IgD-negative memory B cell (primary cell): ENCODE measurements around the gene UBE2R2. TPM values are rescaled to one million over a fixed set of nuclear protein-coding genes. Genes with fewer than 3 reads are reported as not detected.
"Not testable (repeated sequence)": the region's sequence is repeated elsewhere in the genome, so short reads cannot be mapped to it uniquely, and the experiment has no call there.

Source experiments
- H3K27ac Mint-ChIP-seq, 3 donors: one replicate each; pipeline ENCODE4 v1.8.0; 2020 to 2022; ENCODE audit warnings: mild to moderate bottlenecking in 3 of 3, mixed read lengths in 3 of 3, moderate library complexity in 1 of 3
- H3K27me3 Mint-ChIP-seq: one replicate; pipeline ENCODE4 v1.8.0; 2021; ENCODE audit warnings: mixed read lengths
- H3K36me3 Mint-ChIP-seq: one replicate; pipeline ENCODE4 v1.8.0; 2020; ENCODE audit warnings: mild to moderate bottlenecking, mixed read lengths
- H3K4me1 Mint-ChIP-seq, 3 donors: one replicate each; pipeline ENCODE4 v1.8.0; 2020 to 2022; ENCODE audit warnings: mixed read lengths in 3 of 3, mild to moderate bottlenecking in 1 of 3
- H3K4me3 Mint-ChIP-seq, 4 donors: one replicate each; pipeline ENCODE4 v1.8.0; 2020 to 2022; ENCODE audit warnings: mild to moderate bottlenecking in 4 of 4, mixed read lengths in 4 of 4, moderate library complexity in 3 of 4
- H3K9me3 Mint-ChIP-seq, 3 donors: one replicate each; pipeline ENCODE4 v1.8.0; 2020 to 2021; ENCODE audit warnings: mixed read lengths in 3 of 3, mild to moderate bottlenecking in 1 of 3
- polyA plus RNA-seq: library from polyadenylated mRNA; unstranded; fragments of 300-500 nt; fragmentation: Illumina TruSeq; gene quantifications from one replicate; pipeline ENCODE4 v1.2.3, GENCODE V29; 2021

Gene UBE2R2, protein sequence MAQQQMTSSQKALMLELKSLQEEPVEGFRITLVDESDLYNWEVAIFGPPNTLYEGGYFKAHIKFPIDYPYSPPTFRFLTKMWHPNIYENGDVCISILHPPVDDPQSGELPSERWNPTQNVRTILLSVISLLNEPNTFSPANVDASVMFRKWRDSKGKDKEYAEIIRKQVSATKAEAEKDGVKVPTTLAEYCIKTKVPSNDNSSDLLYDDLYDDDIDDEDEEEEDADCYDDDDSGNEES
- 22.6 TPM for polyA plus RNA-seq

DNA sequence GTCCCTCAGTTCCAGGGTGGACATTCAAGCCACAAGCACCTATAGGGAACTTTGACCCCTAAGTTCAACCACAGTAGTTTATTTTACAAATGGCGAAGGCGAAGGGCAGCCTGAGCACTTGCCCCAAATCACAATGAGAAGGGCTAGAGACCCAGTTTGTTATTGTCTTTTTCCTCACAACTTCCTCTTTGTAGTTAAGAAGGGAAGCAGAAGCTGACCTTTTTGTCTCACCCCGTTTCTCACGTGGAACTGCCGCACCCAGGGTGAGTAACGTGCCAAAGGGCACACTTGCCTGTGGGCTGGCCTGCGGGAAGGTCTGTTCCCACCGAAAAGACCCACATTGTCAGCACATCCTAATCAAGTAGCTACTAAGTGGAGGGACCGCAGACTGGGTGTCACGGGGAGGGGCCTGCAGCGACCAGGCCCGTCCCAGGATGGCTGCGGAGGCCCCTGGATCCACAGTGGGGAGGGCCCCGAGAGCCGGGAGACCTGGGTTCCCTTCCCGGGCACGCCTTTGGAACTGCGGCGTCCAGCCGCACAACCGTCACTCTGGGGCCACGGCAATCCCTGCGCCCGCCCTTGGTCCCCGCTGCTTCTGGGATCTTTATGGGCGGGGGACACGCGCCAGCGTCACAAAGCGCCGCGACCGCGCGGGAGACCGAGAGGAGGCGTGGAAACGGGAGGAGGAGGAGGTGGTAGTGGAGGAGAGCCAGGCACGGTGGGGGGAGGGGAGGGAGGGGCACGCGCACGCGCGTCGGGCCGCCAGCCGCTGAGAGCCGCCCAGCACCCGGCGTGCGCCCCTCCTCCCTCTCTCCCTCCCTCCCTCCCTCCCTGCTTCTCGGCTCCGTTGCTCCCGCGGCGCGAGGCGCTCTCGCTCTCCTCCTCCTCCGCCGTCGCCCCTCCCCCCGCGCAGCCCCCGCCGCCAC, at the start of gene UBE2R2:
UBE2R2 (plus strand) TSS at position 834 of the 926 bp plus-strand sequence. CDS start 598 bp downstream, outside the sequence.
- no peaks in the 10 kb centered on the region for H3K9me3 Mint-ChIP-seq
- no peaks in the 10 kb centered on the region for H3K36me3 Mint-ChIP-seq
- H3K27ac Mint-ChIP-seq, result peak within 1 kb of the TSS; percentile 98 to 99 (median 99)
- H3K27me3 Mint-ChIP-seq, result peaks cover 1% of the 10 kb centered on the region
- peak within 1 kb of the TSS; percentile 92 to 97 (median 96) for H3K4me3 Mint-ChIP-seq
- peaks cover 40 to 56% (median 50%) of the 10 kb centered on the region in 3 donors for H3K4me1 Mint-ChIP-seq

- not testable (repeated sequence) for H3K4me1 Mint-ChIP-seq, H3K4me3 Mint-ChIP-seq
- H3K27ac Mint-ChIP-seq, result peak overlapping the region in 1 of 3 donors; percentile 37
These were observed 46.6 kb upstream of the UBE2R2 start for GRCh38 chr9:33770156-33770880.

DNA sequence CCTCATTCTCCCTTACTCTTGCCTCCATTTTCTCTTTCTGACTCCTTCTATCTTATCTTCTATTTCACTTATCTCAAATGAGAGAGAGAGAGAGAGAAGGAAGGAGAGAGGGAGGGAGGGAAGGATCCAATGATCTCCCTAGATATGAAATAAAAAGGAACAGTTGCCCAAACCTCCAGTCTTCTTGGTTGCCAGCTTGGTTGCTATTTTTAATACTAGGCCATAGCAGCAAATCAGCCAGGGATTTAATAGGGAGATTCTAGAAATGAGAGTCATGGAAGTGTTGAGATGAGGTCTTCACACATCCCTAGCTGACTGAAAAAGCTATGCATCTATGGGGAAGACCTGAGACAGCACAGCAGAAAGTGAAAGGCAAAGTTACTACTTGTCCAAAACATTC, 43.8 kb upstream of the UBE2R2 start:
- not testable (repeated sequence) for H3K36me3 Mint-ChIP-seq, H3K9me3 Mint-ChIP-seq, H3K4me3 Mint-ChIP-seq, H3K4me1 Mint-ChIP-seq, H3K27me3 Mint-ChIP-seq, H3K27ac Mint-ChIP-seq

More at GRCh38 chr9:33770156-33770880, 46.6 kb upstream of the UBE2R2 start:
- H3K36me3 Mint-ChIP-seq, H3K9me3 Mint-ChIP-seq, H3K27me3 Mint-ChIP-seq: not testable (repeated sequence)

DNA sequence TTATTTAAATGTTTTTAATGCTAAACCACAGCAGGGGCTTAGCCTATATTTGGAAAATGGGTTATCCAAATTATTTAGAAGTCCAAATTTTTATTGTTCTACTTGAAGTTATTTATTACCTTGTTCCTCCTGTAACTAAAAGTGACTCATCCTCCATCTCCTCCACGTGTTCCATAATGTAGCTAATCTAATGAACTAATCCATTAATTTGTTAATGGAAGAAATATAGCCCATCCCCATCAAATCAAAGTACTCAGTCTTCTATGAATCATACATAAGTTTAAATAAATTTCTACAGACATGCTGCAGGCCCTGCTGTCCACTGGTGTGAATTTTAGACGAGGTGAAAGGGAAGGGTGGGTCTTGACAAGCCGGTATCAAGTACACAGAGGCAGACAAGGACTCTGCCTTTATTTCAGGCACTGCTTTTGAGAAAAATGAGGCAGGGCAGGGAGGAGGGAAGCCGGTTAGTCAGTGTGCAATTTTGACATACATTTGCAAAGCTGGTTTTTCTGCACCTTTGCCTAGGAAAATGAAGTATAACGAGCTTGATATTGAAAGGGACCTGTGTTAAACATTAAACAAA, 42.8 kb upstream of the UBE2R2 start:
- not testable (repeated sequence) for H3K4me3 Mint-ChIP-seq, H3K27ac Mint-ChIP-seq, H3K4me1 Mint-ChIP-seq, H3K36me3 Mint-ChIP-seq, H3K27me3 Mint-ChIP-seq, H3K9me3 Mint-ChIP-seq

GRCh38 chr9:33776578-33776977, 40.4 kb upstream of the UBE2R2 start:
- Mint-ChIP-seq H3K4me3 (no peak overlapping the region), H3K27me3 (peaks cover 6% of the 10 kb centered on the region), H3K4me1 (peaks cover 0 to 3% (median 3%) of the 10 kb centered on the region in 3 donors), H3K9me3 (peaks cover 0 to 3% (median 0%) of the 10 kb centered on the region in 3 donors), H3K36me3 (no peaks in the 10 kb centered on the region), H3K27ac (no peak overlapping the region)

DNA sequence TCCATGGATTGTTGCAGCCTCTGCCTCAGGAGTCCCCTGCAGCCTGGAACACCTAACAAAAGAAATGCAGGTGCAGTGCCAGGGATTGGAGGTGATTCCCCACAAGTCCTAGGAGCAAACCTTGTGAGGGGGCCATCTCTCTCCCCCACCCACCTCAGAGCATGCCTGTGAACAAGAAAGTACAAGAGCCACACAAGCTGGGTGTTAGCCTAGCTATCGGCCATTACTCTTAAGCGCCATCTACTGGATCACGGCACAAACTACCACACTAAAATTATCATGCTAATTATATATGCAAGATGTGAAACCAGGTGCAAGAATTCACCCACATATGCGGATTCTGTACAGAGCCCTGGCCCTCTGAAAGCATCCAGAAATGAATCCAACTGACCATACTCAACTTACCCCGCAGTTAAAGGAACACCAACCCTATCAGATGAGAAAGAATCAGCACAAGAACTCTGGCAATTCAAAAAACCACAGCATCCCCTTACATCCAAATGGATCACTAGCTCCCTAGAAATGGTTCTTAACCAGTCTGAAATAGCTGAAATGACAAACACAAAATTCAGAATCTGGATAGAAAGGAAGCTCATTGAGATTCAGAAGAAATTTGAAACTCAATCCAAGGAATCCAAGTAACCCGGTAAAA, 38.1 kb upstream of the UBE2R2 start:
- no peaks in the 10 kb centered on the region for H3K36me3 Mint-ChIP-seq
- H3K27ac Mint-ChIP-seq, result no peak overlapping the region

DNA sequence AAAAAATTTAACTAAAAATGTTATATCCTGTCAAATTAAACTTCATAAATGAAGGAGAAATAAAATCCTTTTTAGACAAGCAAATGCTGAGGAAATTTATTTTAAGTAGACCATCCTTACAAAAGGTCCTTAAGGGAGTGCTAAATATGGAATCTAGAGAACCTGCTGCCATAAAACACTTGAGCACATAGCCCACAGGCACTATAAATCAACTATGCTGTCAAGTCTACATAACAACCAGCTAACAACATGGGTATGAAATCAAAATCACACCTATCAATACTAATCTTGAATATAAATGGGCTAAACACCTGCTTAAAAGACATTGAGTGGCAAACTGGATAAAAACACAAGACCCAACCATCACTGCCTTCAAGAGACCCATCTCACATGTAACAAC, 36.7 kb upstream of the UBE2R2 start:
- H3K9me3 Mint-ChIP-seq, result peaks cover 0 to 3% (median 0%) of the 10 kb centered on the region in 3 donors
- no peak overlapping the region for H3K27ac Mint-ChIP-seq
- peaks cover 0 to 3% (median 3%) of the 10 kb centered on the region in 3 donors for H3K4me1 Mint-ChIP-seq
- H3K4me3 Mint-ChIP-seq, result no peak overlapping the region
- H3K27me3 Mint-ChIP-seq, result peaks cover 7% of the 10 kb centered on the region
- no peaks in the 10 kb centered on the region for H3K36me3 Mint-ChIP-seq

More for the DNA sequence above, 38.1 kb upstream of the UBE2R2 start:
- Mint-ChIP-seq H3K4me3 (no peak overlapping the region), H3K9me3 (peaks cover 0 to 3% (median 0%) of the 10 kb centered on the region in 3 donors), H3K27me3 (peaks cover 9% of the 10 kb centered on the region), H3K4me1 (peaks cover 0 to 3% (median 3%) of the 10 kb centered on the region in 3 donors)

- Mint-ChIP-seq H3K9me3 (peaks cover 0 to 3% (median 0%) of the 10 kb centered on the region in 3 donors), H3K4me3 (no peak overlapping the region), H3K27ac (no peak overlapping the region), H3K4me1 (peaks cover 0 to 3% (median 3%) of the 10 kb centered on the region in 3 donors), H3K36me3 (peaks cover 1% of the 10 kb centered on the region), H3K27me3 (peaks cover 16% of the 10 kb centered on the region)
These were observed 35.2 kb upstream of the UBE2R2 start for GRCh38 chr9:33781736-33782135.

DNA sequence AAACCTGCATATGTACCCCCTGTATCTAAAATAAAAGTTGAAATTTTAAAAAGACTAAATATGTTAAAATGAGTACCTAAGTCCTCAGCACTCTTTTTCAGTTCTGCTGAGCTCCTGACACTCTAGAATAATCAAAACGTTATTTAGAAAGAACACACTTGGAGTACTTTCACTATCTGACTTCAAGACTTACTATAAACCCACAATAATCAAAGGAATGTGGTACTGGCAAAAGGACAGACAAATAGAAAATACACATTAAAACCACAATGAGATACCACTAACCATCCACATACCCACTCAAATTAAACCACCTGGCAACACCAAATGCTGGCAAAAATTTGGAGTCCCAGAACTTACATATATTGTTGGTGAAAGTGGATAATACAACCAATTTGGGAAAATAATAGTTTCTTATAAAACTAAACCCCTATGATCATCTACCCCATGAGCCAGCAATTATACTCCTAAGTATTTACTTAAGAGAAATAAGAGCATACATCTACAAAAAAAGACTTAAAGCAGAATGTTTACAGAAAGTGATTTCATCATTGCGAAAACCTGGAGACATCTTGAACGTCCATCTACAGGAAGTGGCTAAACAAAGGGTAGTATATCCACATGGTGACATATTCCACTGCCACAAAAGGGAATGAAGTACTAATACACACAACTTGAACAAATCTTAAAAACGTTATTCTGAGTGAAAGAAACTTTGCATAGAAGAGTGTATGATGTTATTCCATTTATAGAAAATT, 34.4 kb upstream of the UBE2R2 start:
- Mint-ChIP-seq H3K36me3 (peaks cover 1% of the 10 kb centered on the region), H3K4me3 (no peak overlapping the region), H3K9me3 (peaks cover 0 to 3% (median 0%) of the 10 kb centered on the region in 3 donors), H3K27me3 (peaks cover 14% of the 10 kb centered on the region), H3K4me1 (peaks cover 0 to 3% (median 3%) of the 10 kb centered on the region in 3 donors), H3K27ac (no peak overlapping the region)

- Mint-ChIP-seq H3K9me3 (no peaks in the 10 kb centered on the region), H3K4me3 (no peak overlapping the region), H3K27ac (no peak overlapping the region), H3K4me1 (no peaks in the 10 kb centered on the region), H3K36me3 (peaks cover 1% of the 10 kb centered on the region), H3K27me3 (peaks cover 13% of the 10 kb centered on the region)
These were observed 31.0 kb upstream of the UBE2R2 start for GRCh38 chr9:33785914-33786313.

- Mint-ChIP-seq H3K4me1 (no peaks in the 10 kb centered on the region), H3K27ac (no peak overlapping the region), H3K36me3 (peaks cover 1% of the 10 kb centered on the region), H3K9me3 (no peaks in the 10 kb centered on the region), H3K4me3 (no peak overlapping the region), H3K27me3 (peaks cover 13% of the 10 kb centered on the region)
These were observed 30.3 kb upstream of the UBE2R2 start for GRCh38 chr9:33786681-33787080.

DNA sequence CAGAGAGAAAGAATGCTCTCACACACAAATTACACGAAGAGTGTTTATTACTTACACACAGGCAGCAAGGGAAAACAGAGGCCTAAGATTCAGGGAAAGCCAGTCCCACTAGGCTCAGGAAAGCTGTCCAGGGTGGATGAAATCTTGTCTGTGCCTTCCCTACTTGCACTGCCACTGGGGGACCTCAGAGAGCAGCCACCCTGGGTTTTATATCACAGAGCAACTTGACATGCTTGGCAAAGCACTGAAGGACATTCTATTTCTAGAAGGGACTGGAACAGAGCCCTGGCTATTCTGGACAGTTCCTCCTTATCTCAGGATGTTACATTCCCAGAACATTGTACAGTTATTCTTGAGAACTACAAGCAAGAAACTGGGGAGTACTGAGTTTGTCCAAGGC, 29.1 kb upstream of the UBE2R2 start:
- H3K27ac Mint-ChIP-seq, result no peak overlapping the region
- peaks cover 1% of the 10 kb centered on the region for H3K36me3 Mint-ChIP-seq
- H3K27me3 Mint-ChIP-seq, result peaks cover 13% of the 10 kb centered on the region
- H3K4me1 Mint-ChIP-seq, result no peaks in the 10 kb centered on the region
- H3K4me3 Mint-ChIP-seq, result no peak overlapping the region
- no peaks in the 10 kb centered on the region for H3K9me3 Mint-ChIP-seq

DNA sequence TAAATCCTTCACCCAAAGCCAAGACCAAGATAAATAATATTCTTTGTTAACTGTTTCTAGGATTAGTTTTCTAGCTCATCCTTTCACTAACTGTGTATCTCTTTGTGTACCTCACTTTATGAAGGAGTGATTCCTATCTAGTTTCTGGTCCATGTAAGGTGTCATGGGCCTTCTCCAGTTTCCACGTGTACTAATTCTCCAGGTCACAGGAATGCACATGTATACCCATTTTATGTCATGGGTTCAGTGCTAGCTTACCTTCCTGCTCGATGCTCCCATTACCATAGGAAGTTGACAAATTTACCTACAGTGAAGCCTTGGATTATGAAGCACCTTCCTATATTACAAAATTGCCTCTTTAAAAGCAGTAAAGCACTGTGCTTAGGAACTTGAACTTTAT, 27.5 kb upstream of the UBE2R2 start:
- not testable (repeated sequence) for H3K4me3 Mint-ChIP-seq, H3K27ac Mint-ChIP-seq, H3K9me3 Mint-ChIP-seq, H3K36me3 Mint-ChIP-seq, H3K4me1 Mint-ChIP-seq
- H3K27me3 Mint-ChIP-seq, result peaks cover 12% of the 10 kb centered on the region

DNA sequence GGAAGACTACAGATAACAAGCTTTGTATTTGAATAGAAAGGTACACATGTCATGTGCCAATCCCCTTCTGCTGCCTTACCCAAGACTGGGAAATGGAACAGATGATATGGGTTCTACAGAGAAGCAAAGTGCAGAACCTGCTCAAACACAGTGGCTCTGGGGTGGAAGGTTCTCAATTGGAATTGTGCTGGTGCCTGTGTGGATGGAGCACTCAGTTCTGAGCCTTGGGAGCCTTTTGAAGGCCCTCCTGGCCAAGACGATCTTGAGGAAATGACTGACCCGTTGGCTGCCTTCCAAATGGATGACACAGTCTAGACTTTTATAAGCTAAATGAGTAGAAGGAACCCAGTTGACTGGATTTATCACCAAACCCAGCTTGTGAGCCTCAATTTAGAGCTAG, 25.8 kb upstream of the UBE2R2 start:
- H3K4me1 Mint-ChIP-seq, result no peaks in the 10 kb centered on the region
- no peak overlapping the region for H3K27ac Mint-ChIP-seq
- H3K9me3 Mint-ChIP-seq, result no peaks in the 10 kb centered on the region
- H3K27me3 Mint-ChIP-seq, result peaks cover 4% of the 10 kb centered on the region
- peaks cover 2% of the 10 kb centered on the region for H3K36me3 Mint-ChIP-seq
- no peak overlapping the region for H3K4me3 Mint-ChIP-seq
